K562 (cell line): ENCODE measurements around the gene RBM46. TPM values are rescaled to one million over a fixed set of nuclear protein-coding genes. Genes with fewer than 3 reads are reported as not detected.

Experiments used
- ATAC-seq: fragments of 200-7000 bp; cut with Tn5 transposase; 3 replicates; pipeline ENCODE4 v1.9.1; 2020; ENCODE audit warnings: moderate library complexity
- BruUV-seq: library from RNA; stranded (reverse); fragments of 400-500 nt; replicated peaks from 2 replicates; lab custom pipeline; 2021; lab: Mats Ljungman, UMichigan
- CTCF ChIA-PET: fragments of 300-600 bp; formaldehyde crosslinking; extraction: SDS; loops from one replicate; lab custom pipeline; 2021; ENCODE audit warnings: low intra/inter-chr PET ratio; lab: Yijun Ruan, JAX
- POLR2A ChIA-PET: fragments of 300-600, 350-650 bp; sonication (Branson Sonifier 250); formaldehyde crosslinking; extraction: SDS; loops from one replicate; lab custom pipeline; 2021; ENCODE audit warnings: antibody characterized with exemption, inconsistent platforms; lab: Yijun Ruan, JAX
- DNase-seq, 4 experiments: peaks; one replicate each; pipeline versions ENCODE4 v3.0.0 to v3.0.0-alpha.2; 2011 to 2018; ENCODE audit warnings: low spot score in 3 of 4, mixed read lengths in 3 of 4; ENCODE audit errors: extremely low read depth in 1 of 4
- FAIRE-seq: peaks from 2 replicates; lab custom pipeline; 2011; peaks lifted over from hg19 to GRCh38; lab: Jason Lieb, UNC
- H2AFZ ChIP-seq: 2 replicates; pipeline ENCODE4 v1.6.0; 2011; ENCODE audit warnings: low read depth, low read length, control low read depth, inconsistent platforms
- H3K27ac ChIP-seq: fragments of 200-600 bp; 3 replicates; pipeline ENCODE4 v1.8.0; 2011; ENCODE audit warnings: low read depth, mild to moderate bottlenecking, control low read depth, inconsistent platforms, low read length, moderate library complexity, mixed read lengths; ENCODE audit errors: extremely low read depth
- H3K27me3 ChIP-seq, 2 experiments: fragments of 300-600 bp in 1 of 2; 2 replicates in 1 of 2; 3 replicates in 1 of 2; pipeline versions ENCODE4 v1.6.0 to v1.8.0; 2011; ENCODE audit warnings: inconsistent platforms in 2 of 2, low read length in 2 of 2, mild to moderate bottlenecking in 1 of 2, mixed read lengths in 1 of 2, moderate library complexity in 1 of 2; ENCODE audit not compliant: control insufficient read depth in 2 of 2, insufficient read depth in 2 of 2
- H3K36me3 ChIP-seq: fragments of 300-600 bp; 3 replicates; pipeline ENCODE4 v1.8.0; 2011; ENCODE audit warnings: mild to moderate bottlenecking, low read length, inconsistent platforms; ENCODE audit not compliant: control insufficient read depth, insufficient read depth
- H3K4me1 ChIP-seq, 2 experiments: fragments of 200-600 bp in 1 of 2; replicated peaks in 1 of 2; 2 replicates in 1 of 2; 3 replicates in 1 of 2; pipeline versions ENCODE4 v1.5.1 to v1.8.0; 2011; ENCODE audit warnings: inconsistent platforms in 2 of 2, low read length in 2 of 2, mild to moderate bottlenecking in 1 of 2, mixed read lengths in 1 of 2, moderate library complexity in 1 of 2; ENCODE audit not compliant: control insufficient read depth in 2 of 2, insufficient read depth in 2 of 2
- H3K4me2 ChIP-seq: 2 replicates; pipeline ENCODE4 v1.6.1; 2011; ENCODE audit warnings: low read length, control low read depth, inconsistent platforms, mixed read lengths; ENCODE audit not compliant: insufficient read depth
- H3K4me3 ChIP-seq: fragments of 200-600 bp; sonication (generic), shearing (Covaris generic); 2 replicates; pipeline ENCODE4 v1.5.1; 2016; ENCODE audit warnings: control low read depth, inconsistent platforms
- H3K79me2 ChIP-seq: fragments of 200-600 bp; 3 replicates; pipeline ENCODE4 v1.8.0; 2011; ENCODE audit warnings: low read length, inconsistent platforms; ENCODE audit not compliant: control insufficient read depth, insufficient read depth
- H3K9ac ChIP-seq, 2 experiments: 2 replicates each; pipeline versions ENCODE4 v1.6.0 to v1.6.1; 2011; ENCODE audit warnings: low read depth in 2 of 2, low read length in 2 of 2, control low read depth in 1 of 2, inconsistent platforms in 1 of 2, mild to moderate bottlenecking in 1 of 2, mixed read lengths in 1 of 2; ENCODE audit not compliant: insufficient read depth in 1 of 2
- H3K9me1 ChIP-seq: one replicate; pipeline ENCODE4 v1.6.0; 2011; ENCODE audit warnings: inconsistent platforms, mild to moderate bottlenecking, low read length, moderate library complexity; ENCODE audit not compliant: control insufficient read depth, insufficient read depth
- H3K9me3 ChIP-seq: replicated peaks from 2 replicates; pipeline ENCODE4 v1.5.1; 2011; ENCODE audit warnings: low read depth, low read length, inconsistent platforms; ENCODE audit not compliant: control insufficient read depth, insufficient read depth
- H4K20me1 ChIP-seq: replicated peaks from 2 replicates; pipeline ENCODE4 v1.6.1; 2011; ENCODE audit warnings: low read length, inconsistent platforms, mixed read lengths; ENCODE audit not compliant: control insufficient read depth, insufficient read depth
- BRCA1 ChIP-seq, 2 experiments: fragments of 450-650 bp in 1 of 2; sonication (generic) in 1 of 2; formaldehyde crosslinking in 1 of 2; IDR thresholded peaks; 2 replicates each; pipeline versions ENCODE4 v1.5.0 to v1.6.1; 2017 to 2020; ENCODE audit warnings: mild to moderate bottlenecking in 1 of 2, missing genetic modification reagents in 1 of 2
- DIDO1 ChIP-seq: fragments of 450-650 bp; IDR thresholded peaks from 2 replicates; pipeline ENCODE4 v1.6.1; 2016; ENCODE audit warnings: low read depth, missing biosample characterization, missing genetic modification characterization
- EHMT2 ChIP-seq: fragments of 450-650 bp; IDR thresholded peaks from 2 replicates; pipeline ENCODE4 v1.6.1; 2018; ENCODE audit warnings: antibody characterized with exemption
- FOXP1 ChIP-seq: sonication (generic); formaldehyde crosslinking; IDR thresholded peaks from 2 replicates; pipeline ENCODE4 v1.8.0; 2022; ENCODE audit warnings: mild to moderate bottlenecking, missing genetic modification reagents
- MCM3 ChIP-seq: fragments of 450-650 bp; IDR thresholded peaks from 2 replicates; pipeline ENCODE4 v1.6.1; 2016
- PHB ChIP-seq: fragments of 250-450 bp; sonication (Bioruptor Pico); IDR thresholded peaks from 2 replicates; pipeline ENCODE4 v1.5.0; 2021
- PML ChIP-seq: IDR thresholded peaks from 2 replicates; pipeline ENCODE4 v1.6.1; 2012; ENCODE audit warnings: low read length, inconsistent platforms
- PYGO2 ChIP-seq: fragments of 450-650 bp; IDR thresholded peaks from 2 replicates; pipeline ENCODE4 v1.6.1; 2016; ENCODE audit warnings: mild to moderate bottlenecking, missing genetic modification characterization, moderate library complexity, missing compliant biosample characterization
- STAT5A ChIP-seq: IDR thresholded peaks from 2 replicates; pipeline ENCODE4 v1.6.1; 2012; ENCODE audit warnings: low read length, inconsistent platforms, borderline replicate concordance
- ZNF239 ChIP-seq: fragments of 250-450 bp; sonication (Bioruptor Pico); IDR thresholded peaks from 2 replicates; pipeline ENCODE4 v1.4.0; 2020; ENCODE audit warnings: mild to moderate bottlenecking
- ZNF253 ChIP-seq: fragments of 250-450 bp; sonication (Bioruptor Pico); conservative IDR thresholded peaks from 2 replicates; pipeline ENCODE4 v1.6.1; 2021; ENCODE audit warnings: mild to moderate bottlenecking
- ZNF324 ChIP-seq: fragments of 250-450 bp; sonication (Bioruptor Pico); IDR thresholded peaks from 2 replicates; pipeline ENCODE4 v1.4.0; 2020; ENCODE audit warnings: mild to moderate bottlenecking
- WGBS: fragments of 100-300 bp; shearing (Covaris generic); methylation state at CpG from one replicate; pipeline ENCODE4 v1.1.6; 2016; ENCODE audit warnings: low coverage, mixed read lengths; ENCODE audit not compliant: insufficient coverage; ENCODE audit errors: missing lambda C conversion rate; 5-methylcytosine and 5-hydroxymethylcytosine counted together
- in situ Hi-C: fragments of 300-500 bp; cut with MboI; formaldehyde crosslinking; loops from 4 replicates; pipeline ENCODE4 v1.15.0; 2018; ENCODE audit warnings: inconsistent platforms, mixed read lengths
- intact Hi-C: fragments of 100-400 bp; cut with micrococcal nuclease; formaldehyde crosslinking; loops from 2 replicates; pipeline ENCODE4 v1.14.2; 2022
- polyA plus RNA-seq, 8 experiments: library from polyadenylated mRNA; depleted of rRNA in 4 of 8; stranded (reverse) in 5 of 8; unstranded in 3 of 8; fragments of >200 nt; fragmentation: Nextera tagmentation in 2 of 8; fragmentation: Illumina TruSeq in 1 of 8; extraction: Ambion mirVana in 2 of 8; extraction: Trizol in 1 of 8; gene quantifications; 2 replicates each; pipeline versions ENCODE4 v1.2.1 to v1.2.3, GENCODE V29; 2011 to 2014; ENCODE audit warnings: inconsistent platforms in 1 of 8, missing spikeins in 1 of 8
- total RNA-seq, 7 experiments: library from RNA; depleted of rRNA in 6 of 7; stranded (reverse); fragments of >200 nt in 6 of 7; fragmentation: Illumina TruSeq in 2 of 7; extraction: Trizol in 2 of 7; gene quantifications; 2 replicates each; pipeline versions ENCODE4 v1.2.1 to v1.2.3, GENCODE V29; 2011 to 2021; ENCODE audit warnings: low replicate concordance in 1 of 7
- TF ChIP-seq, protein P1 (sequence below): fragments of 450-650 bp; formaldehyde crosslinking; IDR thresholded peaks from 2 replicates; pipeline ENCODE4 v1.4.0; 2022; ENCODE audit warnings: missing genetic modification characterization

Gene RBM46
- total and polyA plus RNA-seq, 9 of the 15 experiments (the other 6 are each of a cell fraction or from before 2014, with no cell fraction given): 0.04 TPM; not detected in 8

DNA sequence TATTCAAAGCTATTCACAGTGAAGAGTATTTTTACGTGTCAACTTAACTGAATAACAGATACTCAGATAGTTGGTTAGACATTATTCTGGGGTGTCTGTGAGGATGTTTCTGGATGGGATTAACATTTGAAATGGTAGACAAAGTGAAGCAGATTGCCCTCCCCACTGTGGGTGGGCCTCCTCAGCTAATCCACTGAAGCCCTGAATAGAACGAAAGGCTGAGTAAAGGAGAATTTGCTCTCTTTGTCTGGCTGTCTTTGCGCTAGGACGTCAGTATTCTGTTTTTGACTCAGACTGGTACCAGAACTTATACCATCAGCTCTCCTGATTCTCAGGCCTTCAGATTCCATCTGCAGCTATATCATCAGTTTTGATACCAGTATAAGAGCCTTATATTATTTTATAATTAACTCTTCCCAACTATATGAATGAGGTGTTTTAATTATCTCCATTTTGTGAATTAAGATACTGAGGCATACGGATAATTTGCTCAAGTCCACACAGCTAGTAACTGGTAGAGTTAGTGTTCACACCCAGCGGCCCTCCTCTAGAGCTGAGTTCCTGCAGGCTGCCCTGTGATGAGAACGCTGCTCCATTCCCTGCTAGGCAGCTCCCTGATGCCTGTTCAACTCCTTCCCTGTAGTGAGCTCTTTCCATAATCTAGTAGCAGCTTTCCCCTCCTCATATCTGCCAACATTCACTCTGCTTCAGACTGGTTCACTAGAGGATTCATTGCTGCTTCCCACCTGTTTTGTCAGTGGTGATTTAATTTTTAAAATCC, 87.5 kb downstream of the RBM46 start:
- Histone ChIP-seq H3K79me2 (no peaks in the 10 kb centered on the region), H3K27ac (no peak overlapping the region), H3K9me3 (no peaks in the 10 kb centered on the region), H3K36me3 (no peaks in the 10 kb centered on the region), H3K27me3 (no peaks in the 10 kb centered on the region), H3K4me1 (no peaks in the 10 kb centered on the region), H3K4me3 (no peak overlapping the region), H3K9me1 (no peaks in the 10 kb centered on the region), H3K4me2 (no peak overlapping the region), H3K9ac (no peak overlapping the region), H4K20me1 (no peaks in the 10 kb centered on the region), H2AFZ (no peak overlapping the region)
- in situ Hi-C loops: no loop called here
- WGBS: under 1% methylated on average over 7 of the region's 7 CpGs
- ATAC-seq: no peak
- ChIA-PET POLR2A (interaction anchor here (0.6 kb wide), 1 partner anchor 936 kb away, joined by 3 read pairs; no protein-coding TSS in a partner anchor), CTCF (no interaction called here)
- BruUV-seq: no TSS peak
- no peak for DNase-seq
- FAIRE-seq: no peak
- intact Hi-C loops: no loop called here
- TF ChIP-seq ZNF253 (no peak), MCM3 (no peak), PYGO2 (tag) (no peak), DIDO1 (tag) (no peak), FOXP1 (CRISPR knock-in tag) (no peak), ZNF324 (CRISPR knock-in tag) (no peak), EHMT2 (no peak), PML (no peak), STAT5A (no peak), BRCA1 (IDR thresholded peaks at IDR 0.05) (no peak), BRCA1 (CRISPR knock-in tag; IDR thresholded peaks at IDR 0.05) (no peak), PHB (CRISPR knock-in tag) (no peak), ZNF239 (no peak)
- TF ChIP-seq, protein P1, sequence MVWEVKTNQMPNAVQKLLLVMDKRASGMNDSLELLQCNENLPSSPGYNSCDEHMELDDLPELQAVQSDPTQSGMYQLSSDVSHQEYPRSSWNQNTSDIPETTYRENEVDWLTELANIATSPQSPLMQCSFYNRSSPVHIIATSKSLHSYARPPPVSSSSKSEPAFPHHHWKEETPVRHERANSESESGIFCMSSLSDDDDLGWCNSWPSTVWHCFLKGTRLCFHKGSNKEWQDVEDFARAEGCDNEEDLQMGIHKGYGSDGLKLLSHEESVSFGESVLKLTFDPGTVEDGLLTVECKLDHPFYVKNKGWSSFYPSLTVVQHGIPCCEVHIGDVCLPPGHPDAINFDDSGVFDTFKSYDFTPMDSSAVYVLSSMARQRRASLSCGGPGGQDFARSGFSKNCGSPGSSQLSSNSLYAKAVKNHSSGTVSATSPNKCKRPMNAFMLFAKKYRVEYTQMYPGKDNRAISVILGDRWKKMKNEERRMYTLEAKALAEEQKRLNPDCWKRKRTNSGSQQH (CRISPR knock-in tag): no peak
